Suprapubic skin (tissue), 3 donors: ENCODE measurements around the gene CD84.

ENCODE experiments used
- POLR2A ChIP-seq, 2 donors: fragments of 450-650 bp; IDR thresholded peaks; one replicate each; pipeline ENCODE4 v1.6.1; 2017; ENCODE audit warnings: antibody characterized with exemption in 2 of 2, mild to moderate bottlenecking in 2 of 2, moderate library complexity in 2 of 2
- TF ChIP-seq, protein P1 (sequence below), 2 donors: fragments of 200-600 bp in 1 of 2; fragments of 450-650 bp in 1 of 2; sonication (generic) in 1 of 2; IDR thresholded peaks; one replicate each; pipeline ENCODE4 v1.5.1; 2016 to 2019; ENCODE audit warnings: antibody characterized with exemption in 2 of 2, mild to moderate bottlenecking in 1 of 2, moderate library complexity in 1 of 2

GRCh38 chr1:160539990-160540858 is 39.1 kb downstream of the CD84 start:
- TF ChIP-seq POLR2A (IDR thresholded peaks at IDR 0.05), result no peak
- TF ChIP-seq, protein P1, sequence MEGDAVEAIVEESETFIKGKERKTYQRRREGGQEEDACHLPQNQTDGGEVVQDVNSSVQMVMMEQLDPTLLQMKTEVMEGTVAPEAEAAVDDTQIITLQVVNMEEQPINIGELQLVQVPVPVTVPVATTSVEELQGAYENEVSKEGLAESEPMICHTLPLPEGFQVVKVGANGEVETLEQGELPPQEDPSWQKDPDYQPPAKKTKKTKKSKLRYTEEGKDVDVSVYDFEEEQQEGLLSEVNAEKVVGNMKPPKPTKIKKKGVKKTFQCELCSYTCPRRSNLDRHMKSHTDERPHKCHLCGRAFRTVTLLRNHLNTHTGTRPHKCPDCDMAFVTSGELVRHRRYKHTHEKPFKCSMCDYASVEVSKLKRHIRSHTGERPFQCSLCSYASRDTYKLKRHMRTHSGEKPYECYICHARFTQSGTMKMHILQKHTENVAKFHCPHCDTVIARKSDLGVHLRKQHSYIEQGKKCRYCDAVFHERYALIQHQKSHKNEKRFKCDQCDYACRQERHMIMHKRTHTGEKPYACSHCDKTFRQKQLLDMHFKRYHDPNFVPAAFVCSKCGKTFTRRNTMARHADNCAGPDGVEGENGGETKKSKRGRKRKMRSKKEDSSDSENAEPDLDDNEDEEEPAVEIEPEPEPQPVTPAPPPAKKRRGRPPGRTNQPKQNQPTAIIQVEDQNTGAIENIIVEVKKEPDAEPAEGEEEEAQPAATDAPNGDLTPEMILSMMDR (IDR thresholded peaks at IDR 0.05), result no peak
